Kidney epithelial cell (primary cell): ENCODE data around the gene ZBP1. TPM values are rescaled to one million over a fixed set of nuclear protein-coding genes. Genes with fewer than 3 reads are reported as not detected.

Experiments used
- DNase-seq: peaks from one replicate; pipeline ENCODE4 v3.0.0-alpha.2; 2010; ENCODE audit warnings: low read depth
- H3K27me3 ChIP-seq: 2 replicates; pipeline ENCODE4 v1.6.0; 2011; ENCODE audit warnings: low read length; ENCODE audit not compliant: control insufficient read depth, insufficient read depth
- H3K36me3 ChIP-seq: 2 replicates; pipeline ENCODE4 v1.5.1; 2011; ENCODE audit warnings: low read length; ENCODE audit not compliant: control insufficient read depth, insufficient read depth
- H3K4me3 ChIP-seq: 2 replicates; pipeline ENCODE4 v1.5.1; 2011; ENCODE audit warnings: low read depth, mild to moderate bottlenecking, control low read depth, low read length
- total RNA-seq: library from RNA; depleted of rRNA; stranded (reverse); fragments of >200 nt; gene quantifications from 2 replicates; pipeline ENCODE4 v1.2.3, GENCODE V29; 2015
- TF ChIP-seq, protein P1 (sequence below): IDR thresholded peaks from 2 replicates; pipeline ENCODE4 v1.5.1; 2011; ENCODE audit warnings: mild to moderate bottlenecking, moderate library complexity, low read length, control low read depth, inconsistent platforms; ENCODE audit not compliant: insufficient read depth, poor library complexity, severe bottlenecking

Gene ZBP1
- total RNA-seq, 1 donor from 2014 or later = not detected

DNA sequence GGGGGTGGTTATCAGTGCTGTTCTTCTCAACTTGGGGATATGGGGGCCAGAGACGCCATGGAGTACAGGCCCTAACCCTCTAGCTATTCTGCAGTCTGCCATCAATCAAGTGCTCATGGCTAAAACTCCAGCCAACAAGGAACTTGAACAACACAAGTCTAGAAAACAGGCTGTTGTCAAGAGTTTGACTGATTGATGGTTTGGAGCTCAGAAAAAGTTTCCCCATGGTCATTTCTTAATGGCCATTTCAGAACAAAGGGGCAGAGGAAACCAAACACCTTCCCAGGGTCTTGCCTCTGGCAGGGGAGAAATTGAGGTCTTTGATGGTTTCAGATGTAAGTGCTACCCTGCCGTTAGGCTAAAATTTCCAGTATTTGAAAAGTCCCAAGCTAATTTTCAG lies 44.2 kb downstream of the ZBP1 start:
- no peaks in the 10 kb centered on the region for H3K36me3 ChIP-seq
- DNase-seq = no peak
- TF ChIP-seq, protein P1, sequence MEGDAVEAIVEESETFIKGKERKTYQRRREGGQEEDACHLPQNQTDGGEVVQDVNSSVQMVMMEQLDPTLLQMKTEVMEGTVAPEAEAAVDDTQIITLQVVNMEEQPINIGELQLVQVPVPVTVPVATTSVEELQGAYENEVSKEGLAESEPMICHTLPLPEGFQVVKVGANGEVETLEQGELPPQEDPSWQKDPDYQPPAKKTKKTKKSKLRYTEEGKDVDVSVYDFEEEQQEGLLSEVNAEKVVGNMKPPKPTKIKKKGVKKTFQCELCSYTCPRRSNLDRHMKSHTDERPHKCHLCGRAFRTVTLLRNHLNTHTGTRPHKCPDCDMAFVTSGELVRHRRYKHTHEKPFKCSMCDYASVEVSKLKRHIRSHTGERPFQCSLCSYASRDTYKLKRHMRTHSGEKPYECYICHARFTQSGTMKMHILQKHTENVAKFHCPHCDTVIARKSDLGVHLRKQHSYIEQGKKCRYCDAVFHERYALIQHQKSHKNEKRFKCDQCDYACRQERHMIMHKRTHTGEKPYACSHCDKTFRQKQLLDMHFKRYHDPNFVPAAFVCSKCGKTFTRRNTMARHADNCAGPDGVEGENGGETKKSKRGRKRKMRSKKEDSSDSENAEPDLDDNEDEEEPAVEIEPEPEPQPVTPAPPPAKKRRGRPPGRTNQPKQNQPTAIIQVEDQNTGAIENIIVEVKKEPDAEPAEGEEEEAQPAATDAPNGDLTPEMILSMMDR = no peak
- no peak overlapping the region for H3K4me3 ChIP-seq
- H3K27me3 ChIP-seq = peaks cover 85% of the 10 kb centered on the region

DNA sequence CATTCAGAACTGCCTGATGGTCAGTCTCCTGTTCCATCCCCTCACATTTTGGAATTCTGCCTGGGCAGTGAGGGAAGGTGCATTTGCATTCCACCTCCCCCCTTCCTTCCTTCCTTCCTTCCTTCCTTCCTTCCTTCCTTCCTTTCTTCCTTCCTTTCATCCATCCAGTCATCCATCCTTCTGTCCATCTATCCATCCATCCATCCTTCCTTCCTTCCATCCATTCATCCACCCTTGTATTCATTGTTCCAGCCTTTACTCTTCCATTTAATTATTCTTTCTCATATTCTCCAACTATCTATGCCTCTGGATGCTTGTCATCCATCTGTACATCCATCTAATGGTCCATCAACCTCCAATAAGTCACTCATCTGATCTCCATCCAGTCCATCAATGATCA lies 45.3 kb downstream of the ZBP1 start:
- Histone ChIP-seq H3K36me3 (no peaks in the 10 kb centered on the region), H3K4me3 (no peak overlapping the region), H3K27me3 (peaks cover 77% of the 10 kb centered on the region)
- DNase-seq = no peak
- TF ChIP-seq, protein P1 = no peak

DNA sequence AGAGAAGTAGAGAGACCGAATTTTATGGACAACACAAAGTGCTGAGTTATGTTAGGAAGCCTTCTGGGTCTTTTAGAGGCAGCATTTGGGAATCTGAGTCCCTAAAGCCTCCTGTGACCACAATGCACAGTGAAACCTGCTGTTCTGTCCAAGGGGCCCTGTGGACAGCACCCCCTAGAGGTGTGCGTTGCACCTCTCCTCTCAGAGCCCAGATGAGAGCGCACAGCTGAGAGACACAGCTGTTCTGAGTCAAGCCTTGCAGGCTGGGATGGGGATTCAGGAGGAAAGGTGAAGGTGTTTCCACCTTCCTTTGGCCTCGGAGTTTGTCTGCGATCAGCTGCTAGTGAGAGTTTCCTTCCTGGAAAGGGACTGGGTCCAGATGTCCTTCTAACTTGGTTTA lies 46.3 kb downstream of the ZBP1 start:
- Histone ChIP-seq H3K27me3 (peaks cover 69% of the 10 kb centered on the region), H3K36me3 (no peaks in the 10 kb centered on the region), H3K4me3 (no peak overlapping the region)
- TF ChIP-seq, protein P1 = peak; percentile 15
- no peak for DNase-seq

DNA sequence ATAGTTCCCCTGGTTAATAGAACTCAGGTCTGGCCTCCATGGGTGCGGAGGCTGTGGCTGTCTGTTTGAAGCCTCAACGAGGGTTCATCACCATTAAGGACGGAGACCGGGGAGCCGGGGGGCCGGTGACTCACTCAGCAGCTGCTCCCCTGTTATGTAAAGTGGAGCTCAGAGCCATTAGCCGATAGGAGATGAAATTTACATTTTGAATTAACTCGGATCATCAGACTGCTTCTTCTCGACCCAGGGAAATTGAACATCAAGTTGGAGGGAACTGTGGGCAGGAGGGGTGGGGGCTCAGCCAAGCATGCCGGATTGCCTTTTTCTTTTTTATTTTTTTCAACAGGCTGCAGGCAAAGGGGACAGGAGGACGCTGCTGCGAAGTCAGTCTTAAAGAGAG lies 47.0 kb downstream of the ZBP1 start:
- peaks cover 68% of the 10 kb centered on the region for H3K27me3 ChIP-seq
- no peak overlapping the region for H3K4me3 ChIP-seq

DNA sequence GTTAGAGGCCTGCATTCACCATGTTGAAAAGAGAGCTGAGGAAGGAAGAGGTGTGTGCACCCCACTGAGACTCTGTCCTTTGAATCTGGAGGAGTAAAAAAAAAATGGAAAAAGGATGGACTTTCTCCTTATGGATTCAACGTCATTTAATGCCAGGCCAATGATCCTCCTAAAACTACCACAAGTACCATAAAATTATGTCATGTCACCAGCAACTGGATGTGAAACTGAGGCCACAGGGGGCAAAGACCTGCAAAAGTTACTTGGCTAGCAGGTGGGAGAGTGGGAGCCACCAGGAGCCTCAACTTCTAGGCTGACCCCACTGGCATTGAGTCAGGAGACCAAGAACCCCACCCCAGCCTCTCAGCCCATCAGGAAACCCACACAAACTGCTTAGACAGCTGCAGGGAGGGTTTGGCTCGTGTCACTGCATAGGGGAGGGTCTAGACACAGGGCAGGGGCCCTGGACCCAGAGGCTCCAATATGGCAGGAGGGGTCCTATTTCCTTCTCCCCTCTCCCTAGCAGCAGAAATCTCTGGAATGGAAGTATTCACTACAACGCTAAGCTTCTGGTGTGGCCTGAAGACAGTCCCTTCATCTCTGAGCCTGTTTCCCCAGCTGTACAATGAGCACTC lies 48.3 kb downstream of the ZBP1 start:
- TF ChIP-seq, protein P1 = no peak
- DNase-seq = no peak
- Histone ChIP-seq H3K27me3 (peaks cover 63% of the 10 kb centered on the region), H3K36me3 (no peaks in the 10 kb centered on the region), H3K4me3 (no peak overlapping the region)

More for the DNA sequence above, 47.0 kb downstream of the ZBP1 start:
- H3K36me3 ChIP-seq = no peaks in the 10 kb centered on the region
- no peak for DNase-seq
- TF ChIP-seq, protein P1 = no peak

DNA sequence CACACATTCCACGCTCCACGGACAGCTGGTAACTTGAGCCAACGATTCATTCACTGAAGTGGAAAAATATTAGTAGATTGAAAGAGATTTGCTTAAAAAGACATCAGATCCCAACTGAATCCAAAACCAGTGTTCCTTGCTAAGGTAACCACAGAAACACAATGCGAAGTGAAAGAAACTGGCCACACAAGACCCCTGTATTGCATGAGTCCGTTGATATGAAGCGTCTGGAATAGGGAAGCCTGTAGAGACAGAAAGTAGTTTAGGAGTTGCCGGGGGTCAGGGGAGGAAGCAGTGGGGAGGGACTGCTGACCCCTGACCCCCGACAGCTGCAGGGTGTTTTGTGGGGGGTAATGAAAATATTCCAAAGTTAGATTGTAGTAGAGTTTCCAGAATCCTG lies 49.3 kb downstream of the ZBP1 start:
- Histone ChIP-seq H3K27me3 (peaks cover 57% of the 10 kb centered on the region), H3K4me3 (no peak overlapping the region), H3K36me3 (no peaks in the 10 kb centered on the region)
- TF ChIP-seq, protein P1 = no peak
- DNase-seq = no peak
